Spleen (tissue), 11 donors: ENCODE measurements around the gene CACNA2D3. TPM values are rescaled to one million over a fixed set of nuclear protein-coding genes. Genes with fewer than 3 reads are reported as not detected.

ENCODE experiments used
- DNase-seq: peaks from one replicate; pipeline ENCODE4 v3.0.0-alpha.2; 2020
- H3K27ac ChIP-seq, 8 donors: fragments of 200-600 bp; sonication (generic) in 7 of 8; 1 replicate in 4 of 8; 2 replicates in 4 of 8; pipeline versions ENCODE4 v1.5.0 to v1.8.0; 2016 to 2021; ENCODE audit warnings: inconsistent platforms in 4 of 8, mild to moderate bottlenecking in 4 of 8, moderate library complexity in 1 of 8
- H3K27me3 ChIP-seq, 7 donors: fragments of 200-600 bp; sonication (generic) in 6 of 7; replicated peaks in 1 of 7; 1 replicate in 4 of 7; 2 replicates in 3 of 7; pipeline versions ENCODE4 v1.5.0 to v1.8.0; 2016 to 2021; ENCODE audit warnings: inconsistent platforms in 3 of 7, mild to moderate bottlenecking in 1 of 7
- H3K36me3 ChIP-seq, 6 donors: fragments of 200-600 bp; sonication (generic) in 5 of 6; 1 replicate in 4 of 6; 2 replicates in 2 of 6; pipeline versions ENCODE4 v1.5.0 to v1.8.0; 2016 to 2021; ENCODE audit warnings: inconsistent platforms in 2 of 6
- H3K4me1 ChIP-seq, 6 donors: fragments of 200-600 bp; sonication (generic) in 5 of 6; 1 replicate in 3 of 6; 2 replicates in 3 of 6; pipeline versions ENCODE4 v1.5.0 to v1.8.0; 2016 to 2021; ENCODE audit warnings: inconsistent platforms in 3 of 6
- H3K4me3 ChIP-seq, 8 donors: fragments of 200-600 bp; sonication (generic) in 7 of 8; 1 replicate in 4 of 8; 2 replicates in 4 of 8; pipeline versions ENCODE4 v1.5.0 to v1.8.0; 2016 to 2021; ENCODE audit warnings: inconsistent platforms in 4 of 8, mild to moderate bottlenecking in 4 of 8, moderate library complexity in 2 of 8
- H3K9me3 ChIP-seq, 8 donors: fragments of 200-600 bp; sonication (generic) in 7 of 8; 1 replicate in 4 of 8; 2 replicates in 4 of 8; pipeline versions ENCODE4 v1.5.0 to v1.8.0; 2016 to 2021; ENCODE audit warnings: inconsistent platforms in 4 of 8
- CTCF ChIP-seq, 11 experiments: fragments of 200-600 bp in 7 of 11; fragments of 450-650 bp in 4 of 11; sonication (generic) in 4 of 11; IDR thresholded peaks in 8 of 11; conservative IDR thresholded peaks in 3 of 11; 1 replicate in 7 of 11; 2 replicates in 4 of 11; pipeline versions ENCODE4 v1.4.0 to v1.8.0; 2016 to 2021; ENCODE audit warnings: antibody characterized with exemption in 11 of 11, inconsistent platforms in 4 of 11, mild to moderate bottlenecking in 1 of 11
- POLR2A ChIP-seq, 3 donors: fragments of 450-650 bp; IDR thresholded peaks; one replicate each; pipeline ENCODE4 v1.5.1; 2017; ENCODE audit warnings: antibody characterized with exemption in 3 of 3, mild to moderate bottlenecking in 1 of 3
- POLR2AphosphoS5 ChIP-seq, 3 donors: sonication (generic); formaldehyde crosslinking; IDR thresholded peaks; one replicate each; pipeline ENCODE4 v1.5.1; 2017; ENCODE audit warnings: antibody characterized with exemption in 3 of 3
- WGBS, 5 donors: extraction: QIAGEN DNeasy Blood & Tissue Kit in 3 of 5; methylation state at CpG; one replicate each; pipeline versions ENCODE4 v1.1.5 to v1.1.7; 2013 to 2018; 5-methylcytosine and 5-hydroxymethylcytosine counted together
- intact Hi-C: fragments of 100-400 bp; cut with DNase I; formaldehyde crosslinking; loops from one replicate; pipeline ENCODE4 v1.15.0; 2023; ENCODE audit warnings: low total_unique reads
- polyA plus RNA-seq, 3 donors: library from polyadenylated mRNA; stranded (reverse); fragments of 200-250 nt; gene quantifications; one replicate each; pipeline ENCODE4 v1.2.1, GENCODE V29; 2013
- total RNA-seq, 7 donors: library from RNA; depleted of rRNA in 3 of 7; stranded (reverse); fragments of >200 nt in 3 of 7; fragmentation: NEBNext Ultra II Directional in 4 of 7; extraction: Animal tissue kit (Norgen Biotek cat#: 25700) in 4 of 7; gene quantifications; one replicate each; pipeline versions ENCODE4 v1.1.0 to v1.2.1, GENCODE V29; 2016 to 2021
- donor health status: healthy with polysubstance abuse.
- donor health status: DM: no; HTN: no; CAD: no; lungs with moderate emphysema.
- donor health status: DM: no; HTN: no; CAD: no.
- donor health status: Bipolar disorder and iron deficiency.
- donor health status: healthy.
- donor health status: DM: no; HTN: no; CAD: no.
- donor health status: DM: yes; HTN: yes; CAD: no.

Gene CACNA2D3
- total and polyA plus RNA-seq, 10 donors = 0.83 to 4.9 (median 2.9) TPM

GRCh38 chr3:54355800-54356199 lies 233.4 kb downstream of the CACNA2D3 start:
- peaks cover 0 to 10% (median 0%) of the 10 kb centered on the region in 6 donors for H3K4me1 ChIP-seq
- no peaks in the 10 kb centered on the region for H3K36me3 ChIP-seq
- intact Hi-C loops = no loop called here
- 55 to 78% (median 71%) methylated on average over 3 to 5 of the region's 5 CpGs for WGBS, 5 donors
- TF ChIP-seq CTCF (IDR thresholded peaks at IDR 0.05 in 8 of 11, conservative IDR thresholded peaks at IDR 0.05 in 3 of 11) (no peak), POLR2A (IDR thresholded peaks at IDR 0.05) (no peak), POLR2AphosphoS5 (IDR thresholded peaks at IDR 0.05) (no peak)
- no peak overlapping the region for H3K4me3 ChIP-seq
- no peaks in the 10 kb centered on the region for H3K9me3 ChIP-seq
- no peaks in the 10 kb centered on the region for H3K27me3 ChIP-seq
- DNase-seq = no peak
- H3K27ac ChIP-seq = peak overlapping the region in 4 of 8 donors; percentile 9 to 30 (median 18)

GRCh38 chr3:54356261-54357045 lies 234.1 kb downstream of the CACNA2D3 start:
- H3K4me1 ChIP-seq = peaks cover 0 to 10% (median 0%) of the 10 kb centered on the region in 6 donors
- peak overlapping the region in 4 of 8 donors; percentile 9 to 30 (median 18) for H3K27ac ChIP-seq
- H3K4me3 ChIP-seq = no peak overlapping the region
- WGBS, 5 donors = 26 to 34% (median 26%) methylated on average over 6 of the region's 6 CpGs
- H3K36me3 ChIP-seq = no peaks in the 10 kb centered on the region
- DNase-seq = no peak
- H3K9me3 ChIP-seq = no peaks in the 10 kb centered on the region
- TF ChIP-seq CTCF (IDR thresholded peaks at IDR 0.05 in 8 of 11, conservative IDR thresholded peaks at IDR 0.05 in 3 of 11) = no peak
- TF ChIP-seq POLR2A (IDR thresholded peaks at IDR 0.05) = no peak
- no peak for TF ChIP-seq POLR2AphosphoS5 (IDR thresholded peaks at IDR 0.05)
- intact Hi-C loops = no loop called here
- no peaks in the 10 kb centered on the region for H3K27me3 ChIP-seq

GRCh38 chr3:54357301-54357700 lies 234.9 kb downstream of the CACNA2D3 start:
- H3K27me3 ChIP-seq = no peaks in the 10 kb centered on the region
- no peak for DNase-seq
- H3K4me3 ChIP-seq = no peak overlapping the region
- intact Hi-C loops = no loop called here
- no peaks in the 10 kb centered on the region for H3K9me3 ChIP-seq
- TF ChIP-seq POLR2AphosphoS5 (IDR thresholded peaks at IDR 0.05) = no peak
- no peak for TF ChIP-seq CTCF (IDR thresholded peaks at IDR 0.05 in 8 of 11, conservative IDR thresholded peaks at IDR 0.05 in 3 of 11)
- no peak for TF ChIP-seq POLR2A (IDR thresholded peaks at IDR 0.05)
- H3K36me3 ChIP-seq = no peaks in the 10 kb centered on the region
- H3K27ac ChIP-seq = no peak overlapping the region
- peaks cover 0 to 10% (median 0%) of the 10 kb centered on the region in 6 donors for H3K4me1 ChIP-seq
- 43 to 58% (median 51%) methylated on average over 5 of the region's 5 CpGs for WGBS, 5 donors

GRCh38 chr3:54358316-54358715 lies 236.0 kb downstream of the CACNA2D3 start:
- no peak overlapping the region for H3K27ac ChIP-seq
- H3K4me1 ChIP-seq = peaks cover 0 to 10% (median 0%) of the 10 kb centered on the region in 6 donors
- 59 to 81% (median 64%) methylated on average over 4 of the region's 4 CpGs for WGBS, 5 donors
- no peaks in the 10 kb centered on the region for H3K36me3 ChIP-seq
- intact Hi-C loops = no loop called here
- no peak overlapping the region for H3K4me3 ChIP-seq
- no peaks in the 10 kb centered on the region for H3K9me3 ChIP-seq
- no peaks in the 10 kb centered on the region for H3K27me3 ChIP-seq
- no peak for TF ChIP-seq POLR2A (IDR thresholded peaks at IDR 0.05)
- TF ChIP-seq CTCF (IDR thresholded peaks at IDR 0.05 in 8 of 11, conservative IDR thresholded peaks at IDR 0.05 in 3 of 11) = no peak
- DNase-seq = no peak
